Suprapubic skin (tissue), 4 donors: ENCODE results near the gene CRTAP. TPM values are rescaled to one million over a fixed set of nuclear protein-coding genes. Genes with fewer than 3 reads are reported as not detected.
A peak's percentile ranks its signal among the peaks of the same experiment; 100 is the strongest.

Source experiments
- DNase-seq, 2 donors: peaks; one replicate each; pipeline ENCODE4 v3.0.0-alpha.2; 2019; ENCODE audit warnings: low spot score in 2 of 2
- H3K27ac ChIP-seq: fragments of 200-600 bp; sonication (generic); one replicate; pipeline ENCODE4 v1.5.1; 2019
- H3K27me3 ChIP-seq: fragments of 200-600 bp; sonication (generic); one replicate; pipeline ENCODE4 v1.5.1; 2019
- H3K36me3 ChIP-seq: fragments of 200-600 bp; sonication (generic); one replicate; pipeline ENCODE4 v1.5.1; 2019
- H3K4me1 ChIP-seq: fragments of 200-600 bp; sonication (generic); one replicate; pipeline ENCODE4 v1.5.1; 2019
- H3K4me3 ChIP-seq: fragments of 200-600 bp; sonication (generic); one replicate; pipeline ENCODE4 v1.5.1; 2019; ENCODE audit warnings: mild to moderate bottlenecking
- H3K9me3 ChIP-seq: fragments of 200-600 bp; sonication (generic); one replicate; pipeline ENCODE4 v1.5.1; 2019
- CTCF ChIP-seq, 2 donors: fragments of 200-600 bp in 1 of 2; fragments of 450-650 bp in 1 of 2; sonication (generic) in 1 of 2; IDR thresholded peaks; one replicate each; pipeline ENCODE4 v1.5.1; 2016 to 2019; ENCODE audit warnings: antibody characterized with exemption in 2 of 2, mild to moderate bottlenecking in 1 of 2, moderate library complexity in 1 of 2
- EP300 ChIP-seq: sonication (generic); formaldehyde crosslinking; IDR thresholded peaks from one replicate; pipeline ENCODE4 v1.6.1; 2017; ENCODE audit warnings: antibody characterized with exemption
- POLR2A ChIP-seq, 2 donors: fragments of 450-650 bp; IDR thresholded peaks; one replicate each; pipeline ENCODE4 v1.6.1; 2017; ENCODE audit warnings: antibody characterized with exemption in 2 of 2, mild to moderate bottlenecking in 2 of 2, moderate library complexity in 2 of 2
- POLR2AphosphoS5 ChIP-seq, 3 donors: sonication (generic); formaldehyde crosslinking; IDR thresholded peaks; one replicate each; pipeline ENCODE4 v1.6.1; 2017; ENCODE audit warnings: antibody characterized with exemption in 3 of 3
- WGBS: methylation state at CpG from one replicate; pipeline ENCODE4 v1.1.5; 2018; 5-methylcytosine and 5-hydroxymethylcytosine counted together
- total RNA-seq, 4 donors: library from RNA; depleted of rRNA; stranded (reverse); fragments of >200 nt; gene quantifications; one replicate each; pipeline ENCODE4 v1.1.0, GENCODE V29; 2016

CRTAP gene
- total RNA-seq, 4 donors from 2014 or later: 99.5 to 162 (median 135) TPM

GRCh38 chr3:33093847-33094246 is 20.0 kb upstream of the CRTAP start:
- no peak for DNase-seq
- H3K27me3 ChIP-seq: no peaks in the 10 kb centered on the region
- H3K27ac ChIP-seq: no peak overlapping the region
- 96% methylated on average over 9 of the region's 11 CpGs for WGBS
- peaks cover 20% of the 10 kb centered on the region for H3K4me1 ChIP-seq
- no peak overlapping the region for H3K4me3 ChIP-seq
- H3K36me3 ChIP-seq: peaks cover 26% of the 10 kb centered on the region
- no peak for TF ChIP-seq POLR2AphosphoS5 (IDR thresholded peaks at IDR 0.05)
- H3K9me3 ChIP-seq: no peaks in the 10 kb centered on the region

GRCh38 chr3:33095436-33095835 is 18.4 kb upstream of the CRTAP start:
- Histone ChIP-seq H3K36me3 (peaks cover 25% of the 10 kb centered on the region), H3K9me3 (no peaks in the 10 kb centered on the region), H3K4me1 (peaks cover 20% of the 10 kb centered on the region), H3K4me3 (peak overlapping the region; percentile 96), H3K27me3 (no peaks in the 10 kb centered on the region), H3K27ac (no peak overlapping the region)
- DNase-seq: no peak
- TF ChIP-seq POLR2A (IDR thresholded peaks at IDR 0.05): no peak
- TF ChIP-seq EP300: no peak
- TF ChIP-seq POLR2AphosphoS5 (IDR thresholded peaks at IDR 0.05): no peak
- no peak for TF ChIP-seq CTCF (IDR thresholded peaks at IDR 0.05)
- 73% methylated on average over 2 of the region's 2 CpGs for WGBS

GRCh38 chr3:33096093-33096868 is 17.5 kb upstream of the CRTAP start:
- Histone ChIP-seq H3K27me3 (no peaks in the 10 kb centered on the region), H3K27ac (peak overlapping the region; percentile 98), H3K4me1 (peaks cover 20% of the 10 kb centered on the region), H3K9me3 (no peaks in the 10 kb centered on the region), H3K4me3 (peak overlapping the region; percentile 96), H3K36me3 (peaks cover 21% of the 10 kb centered on the region)
- 0% methylated on average over 31 of the region's 51 CpGs for WGBS
- peak in 1 of 2 donors; percentile 80 for DNase-seq
- TF ChIP-seq CTCF (IDR thresholded peaks at IDR 0.05) (no peak), EP300 (no peak), POLR2A (IDR thresholded peaks at IDR 0.05) (no peak), POLR2AphosphoS5 (IDR thresholded peaks at IDR 0.05) (peak in 1 of 3 donors; percentile 2)

GRCh38 chr3:33099109-33099645 is 14.6 kb upstream of the CRTAP start:
- Histone ChIP-seq H3K27me3 (no peaks in the 10 kb centered on the region), H3K9me3 (no peaks in the 10 kb centered on the region), H3K4me3 (no peak overlapping the region), H3K36me3 (no peaks in the 10 kb centered on the region), H3K4me1 (peaks cover 17% of the 10 kb centered on the region), H3K27ac (no peak overlapping the region)
- DNase-seq: no peak
- 53% methylated on average over 3 of the region's 3 CpGs for WGBS
- TF ChIP-seq EP300 (no peak), CTCF (IDR thresholded peaks at IDR 0.05) (no peak), POLR2A (IDR thresholded peaks at IDR 0.05) (no peak), POLR2AphosphoS5 (IDR thresholded peaks at IDR 0.05) (no peak)

- Histone ChIP-seq H3K27me3 (no peaks in the 10 kb centered on the region), H3K27ac (no peak overlapping the region), H3K4me3 (no peak overlapping the region), H3K9me3 (no peaks in the 10 kb centered on the region), H3K36me3 (no peaks in the 10 kb centered on the region), H3K4me1 (peaks cover 17% of the 10 kb centered on the region)
- 85% methylated on average over 3 of the region's 3 CpGs for WGBS
- DNase-seq: no peak
- no peak for TF ChIP-seq EP300
- no peak for TF ChIP-seq POLR2A (IDR thresholded peaks at IDR 0.05)
- no peak for TF ChIP-seq CTCF (IDR thresholded peaks at IDR 0.05)
- TF ChIP-seq POLR2AphosphoS5 (IDR thresholded peaks at IDR 0.05): no peak
Measured at GRCh38 chr3:33099701-33100100, 14.1 kb upstream of the CRTAP start.
